Stimulated activated CD8-positive, alpha-beta memory T cell treated with anti-CD3 and anti-CD28 coated beads, Interleukin-7, amount 100 ng/mL, for 48 hours (primary cell): ENCODE measurements around the gene ASB5.
"Not testable (repeated sequence)": the region's sequence is repeated elsewhere in the genome, so short reads cannot be mapped to it uniquely, and the experiment has no call there.

Source experiments
- DNase-seq, 2 donors: peaks; one replicate each; pipeline ENCODE4 v3.0.0-alpha.2; 2020; ENCODE audit warnings: low read depth in 1 of 2; ENCODE audit errors: extremely low read depth in 1 of 2

ASB5 gene, protein sequence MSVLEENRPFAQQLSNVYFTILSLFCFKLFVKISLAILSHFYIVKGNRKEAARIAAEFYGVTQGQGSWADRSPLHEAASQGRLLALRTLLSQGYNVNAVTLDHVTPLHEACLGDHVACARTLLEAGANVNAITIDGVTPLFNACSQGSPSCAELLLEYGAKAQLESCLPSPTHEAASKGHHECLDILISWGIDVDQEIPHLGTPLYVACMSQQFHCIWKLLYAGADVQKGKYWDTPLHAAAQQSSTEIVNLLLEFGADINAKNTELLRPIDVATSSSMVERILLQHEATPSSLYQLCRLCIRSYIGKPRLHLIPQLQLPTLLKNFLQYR

DNA sequence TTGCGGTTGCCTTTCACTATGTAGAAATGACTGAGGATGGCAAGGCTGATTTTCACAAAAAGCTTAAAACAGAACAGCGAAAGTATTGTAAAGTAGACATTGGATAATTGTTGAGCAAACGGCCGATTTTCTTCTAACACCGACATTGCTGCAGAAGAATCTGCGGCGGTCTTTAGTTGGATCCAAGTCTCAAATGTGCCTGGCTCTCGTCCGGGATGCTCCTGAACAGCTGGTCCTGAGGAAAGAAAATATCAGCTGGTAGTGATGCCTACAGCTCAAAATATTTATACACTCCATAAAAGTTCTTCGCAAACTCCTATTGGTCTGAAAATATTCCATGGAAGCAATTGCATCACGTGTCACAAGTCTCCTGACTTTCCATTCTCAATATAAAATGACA, at the start of gene ASB5:
Gene ASB5 (minus strand): TSS at position 260 of the 400 bp plus-strand sequence. CDS start 114 bp downstream, at position 146.
- DNase-seq, result no peak

DNA sequence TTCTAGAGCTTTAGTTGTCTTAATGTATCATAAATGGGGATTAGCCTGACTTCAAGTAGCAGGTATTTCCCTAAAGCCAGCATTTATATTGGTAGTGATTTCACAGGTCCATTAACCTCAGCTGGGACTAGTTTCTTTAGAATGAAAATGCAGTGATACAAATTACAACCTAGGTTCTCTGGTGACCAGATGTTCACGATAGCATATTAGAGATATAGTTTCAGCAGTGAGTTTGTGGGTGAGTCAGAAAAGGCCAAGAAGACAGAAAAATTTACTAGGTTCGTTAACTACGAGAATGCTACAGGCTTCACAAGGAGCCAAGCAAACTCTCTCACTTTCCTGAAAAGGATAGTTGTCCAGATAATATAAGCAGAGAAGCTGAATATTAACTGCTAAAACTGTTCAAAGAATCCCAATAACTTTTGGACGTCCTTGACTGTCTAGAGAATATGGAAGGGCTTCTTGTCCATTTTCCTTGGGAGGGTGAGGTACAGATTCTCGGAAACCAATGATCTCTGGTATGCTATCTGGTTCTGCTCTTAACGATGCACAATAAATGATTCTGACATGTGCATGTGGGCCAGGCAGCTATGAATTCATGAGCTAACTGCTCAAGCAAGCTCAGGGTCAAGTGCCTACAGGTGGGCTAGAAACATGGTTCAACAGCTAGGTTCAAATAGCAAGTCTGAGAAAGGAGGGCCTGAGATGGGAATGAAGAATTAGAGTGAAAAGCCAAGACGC, 44.7 kb upstream of the ASB5 start:
- no peak for DNase-seq

GRCh38 chr4:176309772-176310171, 40.8 kb upstream of the ASB5 start:
- no peak for DNase-seq

- DNase-seq, result no peak
Measured at GRCh38 chr4:176309046-176309445, 40.0 kb upstream of the ASB5 start.

- DNase-seq, result no peak
Measured at GRCh38 chr4:176308441-176308840, 39.4 kb upstream of the ASB5 start.

GRCh38 chr4:176307666-176307930, 38.6 kb upstream of the ASB5 start:
- DNase-seq, result no peak

DNA sequence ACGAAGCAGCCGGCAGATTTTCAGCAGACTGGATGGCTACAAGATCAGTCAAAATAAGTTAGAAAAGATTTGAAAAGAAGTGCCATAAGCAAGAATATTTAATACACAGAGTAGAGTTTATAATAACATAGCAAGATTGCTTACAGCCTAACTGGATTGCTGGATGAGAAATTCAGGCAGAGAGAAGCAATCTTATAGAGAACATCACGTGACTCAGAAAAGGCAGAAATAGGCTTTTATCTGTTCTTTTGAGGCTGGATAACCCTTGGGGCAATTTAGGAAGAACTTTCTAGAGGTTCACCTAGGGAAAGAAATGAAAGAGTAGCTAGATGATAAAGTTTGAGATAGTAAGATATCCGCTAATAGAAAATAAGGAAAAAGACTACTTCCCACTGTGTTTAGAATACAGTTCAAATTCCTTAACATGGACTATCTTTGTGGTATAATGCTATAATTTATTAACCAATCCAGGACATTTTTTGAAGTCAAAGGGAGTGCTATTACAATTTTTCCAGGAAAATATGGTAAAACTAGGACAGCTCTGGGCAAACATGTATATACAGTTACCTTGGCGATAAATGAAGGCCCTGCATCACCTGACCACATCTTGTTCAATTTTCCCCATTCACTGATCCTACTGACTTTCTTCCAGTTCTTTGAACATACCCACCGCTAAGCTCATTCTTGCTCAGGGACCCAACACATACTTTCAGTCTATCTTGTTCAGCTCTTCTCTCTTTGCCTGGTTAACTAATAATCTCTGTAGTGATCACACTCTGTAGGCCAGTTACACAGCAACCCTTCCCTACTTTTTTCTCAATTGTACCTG, 38.0 kb upstream of the ASB5 start:
- no peak for DNase-seq

GRCh38 chr4:176303938-176304337, 34.9 kb upstream of the ASB5 start:
- DNase-seq, result no peak

DNA sequence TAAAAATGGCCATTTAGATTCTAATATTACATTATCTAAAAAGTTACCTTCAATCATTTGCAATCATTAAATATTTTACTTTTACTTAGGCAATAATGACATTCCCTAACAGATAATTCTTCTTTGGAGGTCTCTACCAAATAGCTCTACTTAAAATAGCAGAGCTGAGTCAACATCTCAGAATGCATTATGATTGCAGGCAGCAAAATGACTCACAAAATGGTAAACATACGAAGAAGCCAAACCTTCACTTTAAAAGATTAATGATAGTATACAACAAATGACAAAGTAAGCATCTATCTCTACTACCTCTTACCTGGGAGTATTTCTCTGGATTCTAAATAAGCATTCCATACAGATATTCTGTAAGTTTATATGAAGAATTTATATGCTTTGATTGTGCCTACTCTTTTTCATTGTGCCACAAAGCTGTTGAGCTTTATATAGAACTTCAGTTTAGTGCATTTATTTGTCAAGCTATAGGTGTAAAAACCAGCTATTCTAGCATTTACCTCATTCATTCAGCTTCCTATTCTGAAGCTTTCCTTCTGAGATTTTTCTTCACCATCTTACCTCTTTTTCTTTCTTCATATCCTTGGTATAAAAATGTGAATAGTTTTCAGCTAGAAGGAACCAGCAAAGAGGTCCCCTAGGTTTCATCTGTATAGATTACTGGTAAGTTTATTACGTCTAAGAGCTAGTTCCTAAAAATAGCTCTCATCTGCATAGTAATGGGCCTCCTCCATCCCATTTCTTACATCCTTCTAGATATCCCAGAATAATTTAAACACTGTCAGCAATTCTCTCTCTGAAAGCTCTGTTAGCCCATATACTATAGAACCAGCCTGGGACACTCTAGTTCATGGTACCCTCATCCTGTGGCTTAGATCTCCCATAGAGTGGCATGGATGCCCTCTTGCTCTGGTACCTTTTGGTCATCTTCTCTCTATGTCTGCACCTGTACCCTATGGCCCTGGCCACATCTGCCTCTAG, 33.6 kb upstream of the ASB5 start:
- DNase-seq, result no peak

DNA sequence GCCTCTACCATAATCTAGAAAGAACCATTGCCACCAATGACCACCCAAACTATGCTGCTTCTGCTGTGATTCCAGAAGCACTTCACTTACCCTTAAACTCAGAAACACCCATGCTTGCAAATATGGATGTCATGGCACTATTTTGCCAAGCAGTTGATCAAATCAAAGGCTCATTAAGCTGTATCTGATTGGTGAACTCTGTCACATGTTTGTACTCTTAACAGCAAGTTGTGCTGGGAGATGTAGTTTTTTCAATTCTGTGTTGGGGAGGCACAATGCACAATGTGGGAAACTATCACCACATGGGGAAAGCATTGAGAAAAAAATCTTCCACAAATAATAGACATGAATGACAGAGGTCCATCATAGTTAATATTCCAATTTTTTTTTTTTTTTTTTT, 31.5 kb upstream of the ASB5 start:
- no peak for DNase-seq

- DNase-seq, result no peak
Measured at GRCh38 chr4:176300036-176300435, 31.0 kb upstream of the ASB5 start.

- no peak for DNase-seq
Measured at GRCh38 chr4:176298664-176299063, 29.6 kb upstream of the ASB5 start.

GRCh38 chr4:176295907-176296306, 26.9 kb upstream of the ASB5 start:
- not testable (repeated sequence) for DNase-seq

DNA sequence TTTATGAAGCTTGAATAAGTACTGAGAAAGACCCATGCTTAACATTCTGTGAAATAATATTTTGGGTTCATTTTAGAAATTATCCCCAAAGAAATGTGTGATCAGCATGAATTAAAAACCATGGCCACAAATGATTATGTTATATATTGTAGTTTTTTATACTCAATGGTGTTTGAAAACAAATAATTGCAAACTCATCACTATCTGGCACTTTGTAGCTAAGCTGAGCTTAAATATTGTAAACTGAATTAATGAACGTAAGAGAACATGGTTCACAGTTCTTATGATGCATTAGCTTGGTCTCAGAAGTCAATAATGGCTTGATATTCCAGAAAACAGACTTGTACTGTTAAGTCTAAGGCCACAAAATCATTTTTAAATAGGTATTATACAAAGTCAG, 24.6 kb upstream of the ASB5 start:
- no peak for DNase-seq

GRCh38 chr4:176292920-176293319, 23.9 kb upstream of the ASB5 start:
- DNase-seq, result no peak

DNA sequence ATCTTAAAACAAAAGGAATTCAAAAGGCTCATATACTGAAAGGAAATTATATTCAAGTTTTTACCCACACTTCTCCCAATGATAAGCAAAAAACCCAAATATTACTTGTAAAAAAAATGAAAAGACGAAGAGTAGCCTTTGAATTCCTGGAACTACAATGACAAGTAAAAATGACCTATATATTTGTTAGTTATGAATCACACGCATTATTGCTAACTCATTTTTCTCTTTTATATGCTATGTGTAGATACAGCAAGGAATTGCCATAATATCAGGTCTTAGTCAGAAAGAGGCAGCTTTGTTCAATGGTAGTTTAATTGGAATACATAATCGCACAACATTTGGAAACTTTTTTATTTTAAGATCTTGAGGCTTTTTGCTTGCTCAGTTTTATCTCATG, 22.7 kb upstream of the ASB5 start:
- DNase-seq, result no peak

DNA sequence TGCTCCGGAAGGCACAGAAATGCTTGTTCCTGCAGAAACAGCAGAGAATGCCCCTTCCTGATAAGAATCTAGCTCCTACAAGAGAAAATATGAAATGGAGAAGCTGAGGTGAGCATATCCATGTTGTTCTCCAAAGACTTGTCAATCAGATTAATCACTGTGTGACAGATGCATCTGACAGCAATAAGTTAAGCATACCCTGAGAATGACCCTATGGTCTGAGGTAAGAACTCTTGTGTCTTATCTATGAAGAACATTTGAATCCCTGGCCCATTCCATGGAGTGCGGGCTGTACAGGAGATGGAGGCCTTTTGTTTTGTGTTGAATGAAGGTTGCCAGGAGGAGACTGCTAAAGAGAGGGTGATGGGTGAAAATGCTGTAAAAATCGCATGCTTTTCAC, 21.5 kb upstream of the ASB5 start:
- DNase-seq, result no peak

DNA sequence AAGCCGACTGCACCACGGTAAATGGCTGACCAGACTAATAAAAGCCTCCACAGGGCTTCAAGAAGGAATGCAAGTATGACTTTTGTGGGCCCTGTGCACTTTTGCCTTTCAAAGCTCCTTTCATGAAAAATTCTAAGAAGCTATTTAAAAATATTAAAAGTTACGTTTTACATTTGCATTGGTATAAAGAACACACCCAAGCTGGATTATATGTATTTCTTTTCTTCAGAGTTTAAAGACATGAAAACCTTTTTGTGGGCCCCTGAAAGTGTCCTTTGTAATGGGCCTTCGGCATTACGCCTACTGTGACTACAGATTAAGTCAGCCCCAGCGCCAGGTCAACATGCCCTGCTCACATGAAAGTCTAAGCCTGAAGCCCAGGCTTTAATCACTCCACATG, 20.5 kb upstream of the ASB5 start:
- DNase-seq, result no peak

DNA sequence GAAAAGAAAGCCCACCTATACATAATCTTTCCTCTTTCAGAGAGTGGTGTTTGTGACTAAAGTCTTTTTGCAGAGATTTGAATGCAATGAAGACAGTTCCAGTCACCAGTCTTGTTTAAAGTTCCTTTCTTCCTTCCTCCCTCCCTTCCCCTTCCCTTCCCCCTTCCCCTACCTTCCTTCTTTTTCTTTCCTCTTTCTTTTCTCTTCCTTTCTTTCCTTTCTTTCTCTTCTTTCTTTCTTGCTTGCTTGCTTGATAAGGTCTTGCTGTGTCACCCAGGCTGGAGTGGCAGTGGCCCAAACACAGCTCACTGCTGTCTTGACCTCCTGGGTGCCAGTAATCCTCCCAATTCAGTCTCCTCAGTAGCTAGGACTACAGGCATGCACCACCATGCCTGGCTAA, 19.0 kb upstream of the ASB5 start:
- DNase-seq, result no peak

GRCh38 chr4:176287546-176287945, 18.5 kb upstream of the ASB5 start:
- DNase-seq, result no peak

DNA sequence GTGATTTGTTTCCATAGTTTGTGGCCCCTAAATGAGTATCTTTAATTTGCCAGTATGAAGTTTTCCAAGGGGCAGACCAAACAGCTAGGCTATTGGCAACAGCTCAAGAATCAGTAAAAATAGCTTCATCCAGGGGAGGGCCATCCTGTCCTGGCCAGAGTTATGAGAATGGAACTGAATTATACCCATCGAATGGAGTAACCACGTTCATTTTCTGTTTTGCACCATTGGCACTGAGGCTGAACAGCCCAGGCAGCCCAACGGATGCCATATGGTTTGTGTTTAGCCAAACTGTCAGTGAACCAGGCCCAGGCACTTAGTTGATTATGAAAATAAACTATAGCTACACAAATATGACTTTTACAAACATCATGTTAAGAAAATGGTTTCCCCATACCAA, 17.7 kb upstream of the ASB5 start:
- DNase-seq, result no peak
